ENCODE data around the gene KRTAP19-4.

Gene KRTAP19-4

GRCh38 chr21:30468900-30469714 is 27.9 kb downstream of the KRTAP19-4 start:
- ChIA-PET POLR2A (interaction anchor here (0.9 kb wide), 2 partner anchors 11 to 12 kb away, joined by 3 to 5 read pairs; partner anchors contain the start of gene KRTAP19-1), CTCF (no interaction called here)
- DNase-seq (ENCODE audit: extremely low spot score): peak; percentile 14
- TF ChIP-seq ARNT (IDR thresholded peaks at IDR 0.05): no peak
- TF ChIP-seq L3MBTL2 (conservative IDR thresholded peaks at IDR 0.05): no peak
- no peak for TF ChIP-seq HDGF (IDR thresholded peaks at IDR 0.05; ENCODE audit: borderline replicate concordance)
- TF ChIP-seq ZNF384 (IDR thresholded peaks at IDR 0.05): no peak
- TF ChIP-seq PKNOX1 (IDR thresholded peaks at IDR 0.05): peak; percentile 88
- TF ChIP-seq FOXK2 (IDR thresholded peaks at IDR 0.05): 0 out of 2 replicates have a peak, but pooled peaks have one; percentile 17
- TF ChIP-seq LEF1 (IDR thresholded peaks at IDR 0.05; ENCODE audit: borderline replicate concordance): 0 out of 2 replicates have a peak, but pooled peaks have one; percentile 52
- TF ChIP-seq CTBP1 (IDR thresholded peaks at IDR 0.05; ENCODE audit: borderline replicate concordance): peak; percentile 46
- no peak for TF ChIP-seq BHLHE40 (IDR thresholded peaks at IDR 0.05; ENCODE audit: borderline replicate concordance)
- TF ChIP-seq FOXA1 (IDR thresholded peaks at IDR 0.05): 0 out of 2 replicates have a peak, but pooled peaks have one; percentile 26
- no peak for TF ChIP-seq NFRKB (IDR thresholded peaks at IDR 0.05)
- TF ChIP-seq FOXM1 (IDR thresholded peaks at IDR 0.05; ENCODE audit: borderline replicate concordance): no peak

- DNase-seq (ENCODE audit: extremely low spot score): no peak
- TF ChIP-seq FOXA1 (IDR thresholded peaks at IDR 0.05) (no peak), NFRKB (IDR thresholded peaks at IDR 0.05) (no peak), ARNT (IDR thresholded peaks at IDR 0.05) (no peak), SUZ12 (IDR thresholded peaks at IDR 0.05) (no peak), BHLHE40 (IDR thresholded peaks at IDR 0.05; ENCODE audit: borderline replicate concordance) (no peak), ELF4 (IDR thresholded peaks at IDR 0.05) (no peak), CTBP1 (IDR thresholded peaks at IDR 0.05; ENCODE audit: borderline replicate concordance) (no peak), HDGF (IDR thresholded peaks at IDR 0.05; ENCODE audit: borderline replicate concordance) (no peak), ZNF384 (IDR thresholded peaks at IDR 0.05) (no peak), LEF1 (IDR thresholded peaks at IDR 0.05; ENCODE audit: borderline replicate concordance) (no peak), TARDBP (IDR thresholded peaks at IDR 0.05) (no peak), PKNOX1 (IDR thresholded peaks at IDR 0.05) (no peak), SP1 (IDR thresholded peaks at IDR 0.05) (no peak), FOXK2 (IDR thresholded peaks at IDR 0.05) (no peak), L3MBTL2 (conservative IDR thresholded peaks at IDR 0.05) (no peak), FOXM1 (IDR thresholded peaks at IDR 0.05; ENCODE audit: borderline replicate concordance) (no peak)
- CTCF ChIA-PET: no interaction called here
- POLR2A ChIA-PET: no interaction called here
These were observed 33.3 kb downstream of the KRTAP19-4 start for GRCh38 chr21:30463713-30464112.

DNA sequence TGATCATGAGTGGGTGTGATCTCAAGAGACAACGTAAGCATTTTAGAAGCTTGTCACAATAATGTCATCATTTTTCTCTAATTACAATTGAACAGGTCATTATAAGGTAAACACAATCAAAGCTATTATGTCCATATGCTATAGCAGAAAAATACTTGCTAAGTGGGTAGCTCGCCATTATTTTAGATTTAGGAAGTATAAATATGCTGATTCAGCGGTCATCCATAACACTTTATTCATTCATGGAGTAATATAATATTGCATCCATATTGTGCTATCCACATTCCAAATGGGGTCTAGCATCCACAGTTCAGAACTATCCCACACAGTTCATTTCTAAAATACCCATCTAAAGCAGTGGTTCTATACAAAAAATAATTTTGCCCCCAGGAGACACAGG is 48.5 kb downstream of the KRTAP19-4 start:
- CTCF ChIA-PET: interaction anchor here (0.6 to 1.0 kb wide), 2 partner anchors 15 to 348 kb away, joined by 3 read pairs; no protein-coding TSS in a partner anchor
- TF ChIP-seq ZNF384 (IDR thresholded peaks at IDR 0.05): no peak
- no peak for TF ChIP-seq ARNT (IDR thresholded peaks at IDR 0.05)
- no peak for TF ChIP-seq SUZ12 (IDR thresholded peaks at IDR 0.05)
- no peak for TF ChIP-seq CTBP1 (IDR thresholded peaks at IDR 0.05; ENCODE audit: borderline replicate concordance)
- no peak for TF ChIP-seq SP1 (IDR thresholded peaks at IDR 0.05)
- no peak for TF ChIP-seq FOXA1 (IDR thresholded peaks at IDR 0.05)
- TF ChIP-seq HDGF (IDR thresholded peaks at IDR 0.05; ENCODE audit: borderline replicate concordance): no peak
- no peak for TF ChIP-seq ELF4 (IDR thresholded peaks at IDR 0.05)
- TF ChIP-seq FOXM1 (IDR thresholded peaks at IDR 0.05; ENCODE audit: borderline replicate concordance): no peak
- TF ChIP-seq L3MBTL2 (conservative IDR thresholded peaks at IDR 0.05): no peak
- no peak for TF ChIP-seq TARDBP (IDR thresholded peaks at IDR 0.05)
- TF ChIP-seq PKNOX1 (IDR thresholded peaks at IDR 0.05): no peak
- TF ChIP-seq BHLHE40 (IDR thresholded peaks at IDR 0.05; ENCODE audit: borderline replicate concordance): no peak
- TF ChIP-seq LEF1 (IDR thresholded peaks at IDR 0.05; ENCODE audit: borderline replicate concordance): no peak
- POLR2A ChIA-PET: no interaction called here
- DNase-seq (ENCODE audit: extremely low spot score): no peak

DNA sequence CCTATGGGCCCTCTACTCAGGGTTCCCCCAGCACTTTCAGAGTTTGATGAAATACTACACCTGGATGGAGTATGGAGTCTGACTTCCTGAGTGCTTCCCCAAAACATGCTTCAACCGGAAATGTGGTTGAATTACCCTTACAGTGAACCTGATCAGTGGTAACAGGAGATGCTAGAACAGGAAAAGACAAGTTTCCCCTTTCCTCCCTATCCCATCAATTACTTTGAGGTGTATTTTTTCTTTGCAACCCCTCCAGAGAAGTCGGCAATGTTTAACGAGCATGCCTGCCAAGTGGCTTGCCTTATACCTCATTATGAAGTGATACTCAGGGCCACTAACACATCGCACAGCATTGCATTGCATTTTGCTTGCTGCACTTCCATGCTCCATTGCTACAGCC is 49.9 kb downstream of the KRTAP19-4 start:
- ChIA-PET POLR2A (no interaction called here), CTCF (no interaction called here)
- TF ChIP-seq BHLHE40 (IDR thresholded peaks at IDR 0.05; ENCODE audit: borderline replicate concordance) (no peak), FOXA1 (IDR thresholded peaks at IDR 0.05) (no peak), HDGF (IDR thresholded peaks at IDR 0.05; ENCODE audit: borderline replicate concordance) (no peak), TARDBP (IDR thresholded peaks at IDR 0.05) (no peak), FOXK2 (IDR thresholded peaks at IDR 0.05) (no peak), L3MBTL2 (conservative IDR thresholded peaks at IDR 0.05) (no peak), FOXM1 (IDR thresholded peaks at IDR 0.05; ENCODE audit: borderline replicate concordance) (no peak), SP1 (IDR thresholded peaks at IDR 0.05) (no peak), ARNT (IDR thresholded peaks at IDR 0.05) (no peak), PKNOX1 (IDR thresholded peaks at IDR 0.05) (no peak), CTBP1 (IDR thresholded peaks at IDR 0.05; ENCODE audit: borderline replicate concordance) (no peak)
- no peak for DNase-seq (ENCODE audit: extremely low spot score)
